ENCODE results near the gene MRPL23. TPM values are rescaled to one million over a fixed set of nuclear protein-coding genes. Genes with fewer than 3 reads are reported as not detected.

The MRPL23 gene
- total RNA-seq, 1 experiment from 2014 or later: 83.8 TPM

GRCh38 chr11:1983601-1983961 is 36.4 kb downstream of the MRPL23 start:
- Histone ChIP-seq H3K4me3 (ENCODE audit: low read depth, low read length, poor library complexity, severe bottlenecking) (no peak overlapping the region), H3K27me3 (replicated peaks; ENCODE audit: insufficient read depth, low read depth, low read length, poor library complexity) (no peaks in the 10 kb centered on the region), H3K9me3 (ENCODE audit: low read depth, low read length, poor library complexity, severe bottlenecking) (no peaks in the 10 kb centered on the region), H3K36me3 (ENCODE audit: insufficient read depth, low read length, poor library complexity, severe bottlenecking) (no peaks in the 10 kb centered on the region), H3K4me1 (ENCODE audit: insufficient read depth, low read length, poor library complexity, severe bottlenecking) (no peaks in the 10 kb centered on the region), H3K27ac (ENCODE audit: low read depth, low read length, poor library complexity, severe bottlenecking) (no peak overlapping the region)
- intact Hi-C loops (cut with micrococcal nuclease; ENCODE audit: unreplicated experiment): no loop called here
- TF ChIP-seq EZH2 (IDR thresholded peaks at IDR 0.05; ENCODE audit: borderline replicate concordance, low read depth, low read length, poor library complexity, severe bottlenecking) (no peak), CTCF (conservative IDR thresholded peaks at IDR 0.05; ENCODE audit: low read depth, low read length) (no peak)
- ChIA-PET CTCF (no interaction called here), POLR2A (ENCODE audit: low non-redundant PET) (no interaction called here)
- BruUV-seq (replicated peaks): no TSS peak
- no peak for DNase-seq (ENCODE audit: low spot score)

GRCh38 chr11:1987024-1987423 is 39.9 kb downstream of the MRPL23 start:
- H3K27me3 ChIP-seq (replicated peaks; ENCODE audit: insufficient read depth, low read depth, low read length, poor library complexity): no peaks in the 10 kb centered on the region
- H3K36me3 ChIP-seq (ENCODE audit: insufficient read depth, low read length, poor library complexity, severe bottlenecking): no peaks in the 10 kb centered on the region
- ChIA-PET POLR2A (ENCODE audit: low non-redundant PET) (no interaction called here), CTCF (no interaction called here)
- no peak for TF ChIP-seq EZH2 (IDR thresholded peaks at IDR 0.05; ENCODE audit: borderline replicate concordance, low read depth, low read length, poor library complexity, severe bottlenecking)
- TF ChIP-seq CTCF (conservative IDR thresholded peaks at IDR 0.05; ENCODE audit: low read depth, low read length): no peak
- no TSS peak for BruUV-seq (replicated peaks)
- no peaks in the 10 kb centered on the region for H3K4me1 ChIP-seq (ENCODE audit: insufficient read depth, low read length, poor library complexity, severe bottlenecking)
- intact Hi-C loops (cut with micrococcal nuclease; ENCODE audit: unreplicated experiment): no loop called here
- H3K9me3 ChIP-seq (ENCODE audit: low read depth, low read length, poor library complexity, severe bottlenecking): no peaks in the 10 kb centered on the region
- H3K27ac ChIP-seq (ENCODE audit: low read depth, low read length, poor library complexity, severe bottlenecking): no peak overlapping the region
- no peak overlapping the region for H3K4me3 ChIP-seq (ENCODE audit: low read depth, low read length, poor library complexity, severe bottlenecking)
- no peak for DNase-seq (ENCODE audit: low spot score)

GRCh38 chr11:1988174-1988573 is 41.0 kb downstream of the MRPL23 start:
- BruUV-seq (replicated peaks): no TSS peak
- ChIA-PET CTCF (no interaction called here), POLR2A (ENCODE audit: low non-redundant PET) (no interaction called here)
- Histone ChIP-seq H3K27me3 (replicated peaks; ENCODE audit: insufficient read depth, low read depth, low read length, poor library complexity) (no peaks in the 10 kb centered on the region), H3K36me3 (ENCODE audit: insufficient read depth, low read length, poor library complexity, severe bottlenecking) (no peaks in the 10 kb centered on the region), H3K27ac (ENCODE audit: low read depth, low read length, poor library complexity, severe bottlenecking) (no peak overlapping the region), H3K4me1 (ENCODE audit: insufficient read depth, low read length, poor library complexity, severe bottlenecking) (no peaks in the 10 kb centered on the region), H3K4me3 (ENCODE audit: low read depth, low read length, poor library complexity, severe bottlenecking) (no peak overlapping the region), H3K9me3 (ENCODE audit: low read depth, low read length, poor library complexity, severe bottlenecking) (no peaks in the 10 kb centered on the region)
- intact Hi-C loops (cut with micrococcal nuclease; ENCODE audit: unreplicated experiment): no loop called here
- DNase-seq (ENCODE audit: low spot score): no peak
- TF ChIP-seq CTCF (conservative IDR thresholded peaks at IDR 0.05; ENCODE audit: low read depth, low read length) (no peak), EZH2 (IDR thresholded peaks at IDR 0.05; ENCODE audit: borderline replicate concordance, low read depth, low read length, poor library complexity, severe bottlenecking) (no peak)
